GM12878 (cell line): ENCODE data around the gene KTI12. TPM values are rescaled to one million over a fixed set of nuclear protein-coding genes. Genes with fewer than 3 reads are reported as not detected.

Source experiments
- ATAC-seq: fragments of 200-7000 bp; cut with Tn5 transposase; 3 replicates; pipeline ENCODE4 v1.9.1; 2020; ENCODE audit warnings: mild to moderate bottlenecking, moderate library complexity
- BruUV-seq: library from RNA; stranded (reverse); fragments of 400-500 nt; replicated peaks from 2 replicates; lab custom pipeline; 2021; lab: Mats Ljungman, UMichigan
- CTCF ChIA-PET: fragments of 300-600 bp; sonication (Branson Sonifier 250); formaldehyde crosslinking; extraction: SDS; loops from one replicate; lab custom pipeline; 2021; ENCODE audit warnings: inconsistent platforms; lab: Yijun Ruan, JAX
- POLR2A ChIA-PET: fragments of 350-600 bp; formaldehyde crosslinking; extraction: SDS; loops from one replicate; lab custom pipeline; 2021; ENCODE audit warnings: inconsistent platforms; lab: Charles Lee
- RAD21 ChIA-PET: fragments of 300-600 bp; sonication (Branson Sonifier 250); formaldehyde crosslinking; loops from one replicate; lab custom pipeline; 2023; ENCODE audit warnings: antibody characterized with exemption; ENCODE audit not compliant: unreplicated experiment; lab: Charles Lee
- SMC1A ChIA-PET: fragments of 300-600 bp; sonication (Branson Sonifier 250); formaldehyde crosslinking; loops from one replicate; lab custom pipeline; 2023; ENCODE audit not compliant: unreplicated experiment, uncharacterized antibody; lab: Charles Lee
- DNase-seq: peaks from one replicate; pipeline ENCODE4 v3.0.0-alpha.2; 2011; ENCODE audit warnings: low read depth, low spot score
- FAIRE-seq: peaks from 3 replicates; lab custom pipeline; 2011; peaks lifted over from hg19 to GRCh38; lab: Jason Lieb, UNC
- H2AFZ ChIP-seq: 2 replicates; pipeline ENCODE4 v1.6.0; 2011; ENCODE audit warnings: low read depth, low read length, control low read depth; ENCODE audit not compliant: control insufficient read depth
- H3K27ac ChIP-seq: 2 replicates; pipeline ENCODE4 v1.5.1; 2011; ENCODE audit warnings: control low read depth; ENCODE audit not compliant: control insufficient read depth, insufficient read depth
- H3K27me3 ChIP-seq, 2 experiments: replicated peaks in 1 of 2; 2 replicates each; pipeline versions ENCODE4 v1.6.0 to v1.6.1; 2011; ENCODE audit warnings: low read length in 1 of 2; ENCODE audit not compliant: control insufficient read depth in 2 of 2, insufficient read depth in 2 of 2
- H3K36me3 ChIP-seq, 2 experiments: 2 replicates each; pipeline ENCODE4 v1.5.1; 2011; ENCODE audit warnings: low read length in 1 of 2; ENCODE audit not compliant: control insufficient read depth in 2 of 2, insufficient read depth in 2 of 2
- H3K4me1 ChIP-seq: 2 replicates; pipeline ENCODE4 v1.6.1; 2011; ENCODE audit warnings: mild to moderate bottlenecking, low read length, moderate library complexity, mixed read lengths; ENCODE audit not compliant: control insufficient read depth, insufficient read depth
- H3K4me2 ChIP-seq: 2 replicates; pipeline ENCODE4 v1.6.0; 2011; ENCODE audit warnings: control low read depth; ENCODE audit not compliant: control insufficient read depth, insufficient read depth
- H3K4me3 ChIP-seq: fragments of 200-600 bp; sonication (generic); 2 replicates; pipeline ENCODE4 v1.5.1; 2016
- H3K79me2 ChIP-seq: 2 replicates; pipeline ENCODE4 v1.6.0; 2011; ENCODE audit warnings: low read length; ENCODE audit not compliant: control insufficient read depth, insufficient read depth
- H3K9ac ChIP-seq: 2 replicates; pipeline ENCODE4 v1.8.0; 2011; ENCODE audit warnings: low read length, control low read depth, mixed read lengths; ENCODE audit not compliant: control insufficient read depth, insufficient read depth
- H3K9me3 ChIP-seq: replicated peaks from 3 replicates; pipeline ENCODE4 v1.5.1; 2011; ENCODE audit warnings: mild to moderate bottlenecking, low read length; ENCODE audit not compliant: control insufficient read depth, insufficient read depth
- H4K20me1 ChIP-seq: 2 replicates; pipeline ENCODE4 v1.6.0; 2011; ENCODE audit not compliant: control insufficient read depth, insufficient read depth
- FOXM1 ChIP-seq: IDR thresholded peaks from 2 replicates; pipeline ENCODE4 v1.6.1; 2012; ENCODE audit warnings: low read depth, mild to moderate bottlenecking, inconsistent platforms, low read length, moderate library complexity
- PAX8 ChIP-seq: fragments of 450-650 bp; IDR thresholded peaks from 2 replicates; pipeline ENCODE4 v1.6.1; 2017; ENCODE audit warnings: mild to moderate bottlenecking, moderate library complexity
- SIX5 ChIP-seq: IDR thresholded peaks from 2 replicates; pipeline ENCODE4 v1.6.1; 2011; ENCODE audit warnings: mild to moderate bottlenecking, low read depth, low read length, moderate library complexity; ENCODE audit not compliant: severe bottlenecking
- ZNF24 ChIP-seq: fragments of 450-650 bp; IDR thresholded peaks from 2 replicates; pipeline ENCODE4 v1.6.1; 2017; ENCODE audit warnings: antibody characterized with exemption, mild to moderate bottlenecking
- WGBS: methylation state at CpG from one replicate; pipeline ENCODE4 v1.1.6; 2016; ENCODE audit warnings: low lambda C conversion rate; ENCODE audit not compliant: insufficient replicate concordance, insufficient coverage; ENCODE audit errors: missing lambda C conversion rate; 5-methylcytosine and 5-hydroxymethylcytosine counted together
- in situ Hi-C: fragments of 300-500 bp; cut with MboI; formaldehyde crosslinking; loops from 9 replicates; pipeline ENCODE4 v1.14.3; 2018; ENCODE audit warnings: mixed read lengths
- intact Hi-C: fragments of 100-400 bp; cut with micrococcal nuclease; formaldehyde crosslinking; loops from one replicate; pipeline ENCODE4 v1.14.2; 2022; ENCODE audit not compliant: unreplicated experiment
- polyA plus RNA-seq, 11 experiments: library from polyadenylated mRNA; depleted of rRNA in 4 of 11; unstranded in 6 of 11; stranded (reverse) in 5 of 11; fragments of >200 nt; fragmentation: Nextera tagmentation in 4 of 11; fragmentation: Illumina TruSeq in 1 of 11; extraction: Ambion mirVana in 4 of 11; extraction: Trizol in 1 of 11; gene quantifications; 1 replicate in 1 of 11; 2 replicates in 10 of 11; pipeline versions ENCODE4 v1.2.1 to v1.2.3, GENCODE V29; 2011 to 2016; ENCODE audit warnings: inconsistent platforms in 2 of 11, missing spikeins in 2 of 11, low read depth in 1 of 11
- total RNA-seq, 4 experiments: library from RNA; depleted of rRNA in 3 of 4; stranded (reverse); fragments of >200 nt in 3 of 4; fragmentation: Illumina TruSeq in 1 of 4; extraction: Trizol in 1 of 4; gene quantifications; 2 replicates each; pipeline versions ENCODE4 v1.2.1 to v1.2.3, GENCODE V29; 2013 to 2021
- TF ChIP-seq, protein P1 (sequence below): fragments of 450-650 bp; formaldehyde crosslinking; IDR thresholded peaks from 2 replicates; pipeline ENCODE4 v1.5.0; 2022; ENCODE audit warnings: mild to moderate bottlenecking, missing genetic modification characterization
- TF ChIP-seq, protein P2 (sequence below): fragments of 450-650 bp; IDR thresholded peaks from 2 replicates; pipeline ENCODE4 v1.6.1; 2017; ENCODE audit warnings: low read depth, mild to moderate bottlenecking, moderate library complexity
- TF ChIP-seq, protein P3 (sequence below): IDR thresholded peaks from 2 replicates; pipeline ENCODE4 v1.6.1; 2012; ENCODE audit warnings: mild to moderate bottlenecking, low read depth, low read length

The KTI12 gene
- total and polyA plus RNA-seq, 10 of the 15 experiments (the other 5 are each of a cell fraction or from before 2014, with no cell fraction given), result 2.7 to 32.4 (median 17.6) TPM

DNA sequence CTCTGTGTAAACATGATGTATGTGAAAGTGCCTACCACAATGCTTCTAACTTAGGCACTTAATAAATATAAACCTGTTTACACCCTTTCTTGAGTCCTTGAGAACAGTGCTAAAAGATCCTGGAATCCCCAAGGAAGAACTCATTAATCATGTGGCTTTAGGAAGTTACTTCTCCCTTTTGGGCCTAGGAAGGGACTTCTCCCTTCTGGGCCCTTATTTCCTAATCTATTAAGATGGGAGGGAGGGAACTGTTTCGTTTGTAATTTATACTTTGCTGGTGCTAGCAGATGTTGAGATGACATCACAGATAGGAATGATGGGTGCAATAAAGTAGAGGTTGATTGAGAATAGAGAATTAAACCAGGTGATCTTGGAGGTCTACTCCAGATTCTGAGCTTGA lies 23.6 kb upstream of the KTI12 start:
- POLR2A ChIA-PET, result interaction anchor here (0.7 to 4.0 kb wide), 3 partner anchors 25 to 1164 kb away, joined by 3 to 37 read pairs (median 3); partner anchors contain the start of gene KTI12
- Histone ChIP-seq H3K36me3 (peaks cover 0 to 7% of the 10 kb centered on the region in 2 experiments; a peak in 1 of 4 replicates), H2AFZ (no peak overlapping the region), H3K9ac (peak overlapping the region; percentile 87), H3K4me1 (peaks cover 4% of the 10 kb centered on the region; the same call in 1 of the 2 replicates), H3K4me3 (peak overlapping the region; percentile 79), H3K9me3 (no peaks in the 10 kb centered on the region), H3K79me2 (peaks cover 69% of the 10 kb centered on the region), H3K27ac (peak overlapping the region; percentile 88), H4K20me1 (no peaks in the 10 kb centered on the region), H3K27me3 (no peaks in the 10 kb centered on the region), H3K4me2 (peak overlapping the region; percentile 90)
- no peak for DNase-seq
- WGBS, result 0% methylated on average over 1 of the region's 1 CpG
- in situ Hi-C loops, result no loop called here
- SMC1A ChIA-PET, result interaction anchor here (0.7 to 4.0 kb wide), 4 partner anchors 10 to 26 kb away, joined by 3 to 11 read pairs (median 5); no protein-coding TSS in a partner anchor
- CTCF ChIA-PET, result interaction anchor here (0.7 kb wide), 1 partner anchor 215 kb away, joined by 3 read pairs; no protein-coding TSS in a partner anchor
- no peak for TF ChIP-seq ZNF24
- TF ChIP-seq, protein P1, sequence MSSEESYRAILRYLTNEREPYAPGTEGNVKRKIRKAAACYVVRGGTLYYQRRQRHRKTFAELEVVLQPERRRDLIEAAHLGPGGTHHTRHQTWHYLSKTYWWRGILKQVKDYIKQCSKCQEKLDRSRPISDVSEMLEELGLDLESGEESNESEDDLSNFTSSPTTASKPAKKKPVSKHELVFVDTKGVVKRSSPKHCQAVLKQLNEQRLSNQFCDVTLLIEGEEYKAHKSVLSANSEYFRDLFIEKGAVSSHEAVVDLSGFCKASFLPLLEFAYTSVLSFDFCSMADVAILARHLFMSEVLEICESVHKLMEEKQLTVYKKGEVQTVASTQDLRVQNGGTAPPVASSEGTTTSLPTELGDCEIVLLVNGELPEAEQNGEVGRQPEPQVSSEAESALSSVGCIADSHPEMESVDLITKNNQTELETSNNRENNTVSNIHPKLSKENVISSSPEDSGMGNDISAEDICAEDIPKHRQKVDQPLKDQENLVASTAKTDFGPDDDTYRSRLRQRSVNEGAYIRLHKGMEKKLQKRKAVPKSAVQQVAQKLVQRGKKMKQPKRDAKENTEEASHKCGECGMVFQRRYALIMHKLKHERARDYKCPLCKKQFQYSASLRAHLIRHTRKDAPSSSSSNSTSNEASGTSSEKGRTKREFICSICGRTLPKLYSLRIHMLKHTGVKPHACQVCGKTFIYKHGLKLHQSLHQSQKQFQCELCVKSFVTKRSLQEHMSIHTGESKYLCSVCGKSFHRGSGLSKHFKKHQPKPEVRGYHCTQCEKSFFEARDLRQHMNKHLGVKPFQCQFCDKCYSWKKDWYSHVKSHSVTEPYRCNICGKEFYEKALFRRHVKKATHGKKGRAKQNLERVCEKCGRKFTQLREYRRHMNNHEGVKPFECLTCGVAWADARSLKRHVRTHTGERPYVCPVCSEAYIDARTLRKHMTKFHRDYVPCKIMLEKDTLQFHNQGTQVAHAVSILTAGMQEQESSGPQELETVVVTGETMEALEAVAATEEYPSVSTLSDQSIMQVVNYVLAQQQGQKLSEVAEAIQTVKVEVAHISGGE, result no peak
- TF ChIP-seq, protein P2, sequence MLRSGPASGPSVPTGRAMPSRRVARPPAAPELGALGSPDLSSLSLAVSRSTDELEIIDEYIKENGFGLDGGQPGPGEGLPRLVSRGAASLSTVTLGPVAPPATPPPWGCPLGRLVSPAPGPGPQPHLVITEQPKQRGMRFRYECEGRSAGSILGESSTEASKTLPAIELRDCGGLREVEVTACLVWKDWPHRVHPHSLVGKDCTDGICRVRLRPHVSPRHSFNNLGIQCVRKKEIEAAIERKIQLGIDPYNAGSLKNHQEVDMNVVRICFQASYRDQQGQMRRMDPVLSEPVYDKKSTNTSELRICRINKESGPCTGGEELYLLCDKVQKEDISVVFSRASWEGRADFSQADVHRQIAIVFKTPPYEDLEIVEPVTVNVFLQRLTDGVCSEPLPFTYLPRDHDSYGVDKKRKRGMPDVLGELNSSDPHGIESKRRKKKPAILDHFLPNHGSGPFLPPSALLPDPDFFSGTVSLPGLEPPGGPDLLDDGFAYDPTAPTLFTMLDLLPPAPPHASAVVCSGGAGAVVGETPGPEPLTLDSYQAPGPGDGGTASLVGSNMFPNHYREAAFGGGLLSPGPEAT, result 0 out of 2 replicates have a peak, but pooled peaks have one; percentile 10
- TF ChIP-seq SIX5, result no peak
- 0 out of 2 replicates have a peak, but pooled peaks have one; percentile 46 for TF ChIP-seq PAX8
- TF ChIP-seq, protein P3, sequence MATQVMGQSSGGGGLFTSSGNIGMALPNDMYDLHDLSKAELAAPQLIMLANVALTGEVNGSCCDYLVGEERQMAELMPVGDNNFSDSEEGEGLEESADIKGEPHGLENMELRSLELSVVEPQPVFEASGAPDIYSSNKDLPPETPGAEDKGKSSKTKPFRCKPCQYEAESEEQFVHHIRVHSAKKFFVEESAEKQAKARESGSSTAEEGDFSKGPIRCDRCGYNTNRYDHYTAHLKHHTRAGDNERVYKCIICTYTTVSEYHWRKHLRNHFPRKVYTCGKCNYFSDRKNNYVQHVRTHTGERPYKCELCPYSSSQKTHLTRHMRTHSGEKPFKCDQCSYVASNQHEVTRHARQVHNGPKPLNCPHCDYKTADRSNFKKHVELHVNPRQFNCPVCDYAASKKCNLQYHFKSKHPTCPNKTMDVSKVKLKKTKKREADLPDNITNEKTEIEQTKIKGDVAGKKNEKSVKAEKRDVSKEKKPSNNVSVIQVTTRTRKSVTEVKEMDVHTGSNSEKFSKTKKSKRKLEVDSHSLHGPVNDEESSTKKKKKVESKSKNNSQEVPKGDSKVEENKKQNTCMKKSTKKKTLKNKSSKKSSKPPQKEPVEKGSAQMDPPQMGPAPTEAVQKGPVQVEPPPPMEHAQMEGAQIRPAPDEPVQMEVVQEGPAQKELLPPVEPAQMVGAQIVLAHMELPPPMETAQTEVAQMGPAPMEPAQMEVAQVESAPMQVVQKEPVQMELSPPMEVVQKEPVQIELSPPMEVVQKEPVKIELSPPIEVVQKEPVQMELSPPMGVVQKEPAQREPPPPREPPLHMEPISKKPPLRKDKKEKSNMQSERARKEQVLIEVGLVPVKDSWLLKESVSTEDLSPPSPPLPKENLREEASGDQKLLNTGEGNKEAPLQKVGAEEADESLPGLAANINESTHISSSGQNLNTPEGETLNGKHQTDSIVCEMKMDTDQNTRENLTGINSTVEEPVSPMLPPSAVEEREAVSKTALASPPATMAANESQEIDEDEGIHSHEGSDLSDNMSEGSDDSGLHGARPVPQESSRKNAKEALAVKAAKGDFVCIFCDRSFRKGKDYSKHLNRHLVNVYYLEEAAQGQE, result no peak
- TF ChIP-seq FOXM1, result no peak
- RAD21 ChIA-PET, result interaction anchor here (0.6 to 1.2 kb wide), 2 partner anchors 15 to 24 kb away, joined by 3 read pairs; no protein-coding TSS in a partner anchor
- no peak for ATAC-seq
- intact Hi-C loops, result no loop called here
- FAIRE-seq, result no peak
- BruUV-seq, result TSS peak; percentile 77
